Neural cell (in vitro differentiated cells): ENCODE results near the gene CACNA1A. TPM values are rescaled to one million over a fixed set of nuclear protein-coding genes. Genes with fewer than 3 reads are reported as not detected.

Source experiments
- H2AFZ ChIP-seq: fragments of 200-600, 300-800 bp; sonication (generic), shearing (Covaris generic); 2 replicates; pipeline ENCODE4 v1.6.0; 2014; ENCODE audit warnings: low read depth, mild to moderate bottlenecking, antibody characterized with exemption, low read length, moderate library complexity
- H3F3A ChIP-seq: fragments of 200-600 bp; shearing (Covaris generic); 2 replicates; pipeline ENCODE4 v1.6.1; 2016; ENCODE audit warnings: mild to moderate bottlenecking, moderate library complexity, mixed read lengths, antibody characterized with exemption, low read length; ENCODE audit not compliant: insufficient read depth, poor library complexity, severe bottlenecking
- H3K27ac ChIP-seq: fragments of 200-600, 300-800 bp; sonication (generic), shearing (Covaris generic); 2 replicates; pipeline ENCODE4 v1.5.1; 2014; ENCODE audit warnings: mild to moderate bottlenecking, low read length, moderate library complexity
- H3K27me3 ChIP-seq: fragments of 300-800, 200-600 bp; sonication (generic), shearing (Covaris generic); 2 replicates; pipeline ENCODE4 v1.6.0; 2014; ENCODE audit warnings: mild to moderate bottlenecking, low read depth, low read length, moderate library complexity; ENCODE audit not compliant: insufficient read depth
- H3K36me3 ChIP-seq: fragments of 300-800, 200-600 bp; sonication (generic), shearing (Covaris generic); 2 replicates; pipeline ENCODE4 v1.5.1; 2014; ENCODE audit warnings: mild to moderate bottlenecking, antibody characterized with exemption, low read length, moderate library complexity; ENCODE audit not compliant: insufficient read depth
- H3K4me2 ChIP-seq: fragments of 300-800, 200-600 bp; sonication (generic), shearing (Covaris generic); 2 replicates; pipeline ENCODE4 v1.6.0; 2014; ENCODE audit warnings: mild to moderate bottlenecking, low read length
- H3K4me3 ChIP-seq: fragments of 300-800, 200-600 bp; sonication (generic), shearing (Covaris generic); 2 replicates; pipeline ENCODE4 v1.5.1; 2014; ENCODE audit warnings: mild to moderate bottlenecking, low read length, moderate library complexity
- H3K79me2 ChIP-seq: fragments of 200-600 bp; shearing (Covaris generic); replicated peaks from 2 replicates; pipeline ENCODE4 v1.6.0; 2014; ENCODE audit warnings: mild to moderate bottlenecking, low read length, moderate library complexity; ENCODE audit not compliant: insufficient read depth
- H3K9ac ChIP-seq: fragments of 300-800, 200-600 bp; sonication (generic), shearing (Covaris generic); 2 replicates; pipeline ENCODE4 v1.6.1; 2016; ENCODE audit warnings: mild to moderate bottlenecking, low read length, mixed read lengths
- H3K9me2 ChIP-seq: fragments of 200-600 bp; shearing (Covaris generic); 2 replicates; pipeline ENCODE4 v1.6.1; 2016; ENCODE audit warnings: mild to moderate bottlenecking, low read length, mixed read lengths; ENCODE audit not compliant: insufficient read depth
- H3K9me3 ChIP-seq: fragments of 200-600, 300-800 bp; sonication (generic), shearing (Covaris generic); 2 replicates; pipeline ENCODE4 v1.6.1; 2016; ENCODE audit warnings: mild to moderate bottlenecking, mixed run types, low read length, moderate library complexity, mixed read lengths
- H4K20me1 ChIP-seq: fragments of 200-600 bp; shearing (Covaris generic); 2 replicates; pipeline ENCODE4 v1.6.1; 2016; ENCODE audit warnings: mild to moderate bottlenecking, mixed run types; ENCODE audit not compliant: insufficient read depth
- CTCF ChIP-seq: fragments of 450-650 bp; IDR thresholded peaks from 2 replicates; pipeline ENCODE4 v1.5.1; 2014; ENCODE audit warnings: antibody characterized with exemption, mild to moderate bottlenecking, moderate library complexity; ENCODE audit not compliant: poor library complexity, severe bottlenecking
- EP300 ChIP-seq: fragments of 450-650 bp; conservative IDR thresholded peaks from 2 replicates; pipeline ENCODE4 v1.6.1; 2014; ENCODE audit warnings: antibody characterized with exemption, mild to moderate bottlenecking, moderate library complexity; ENCODE audit not compliant: poor library complexity, severe bottlenecking
- EZH2 ChIP-seq: fragments of 200-600, 300-800 bp; shearing (Covaris generic), sonication (generic); IDR thresholded peaks from 2 replicates; pipeline ENCODE4 v1.6.1; 2014; ENCODE audit warnings: antibody characterized with exemption, low read length, borderline replicate concordance, mild to moderate bottlenecking; ENCODE audit not compliant: insufficient read depth, poor library complexity, severe bottlenecking
- MXI1 ChIP-seq: fragments of 450-650 bp; conservative IDR thresholded peaks from 2 replicates; pipeline ENCODE4 v1.6.1; 2014; ENCODE audit warnings: antibody characterized with exemption, mild to moderate bottlenecking; ENCODE audit not compliant: poor library complexity, severe bottlenecking
- POLR2AphosphoS5 ChIP-seq: IDR thresholded peaks from 2 replicates; pipeline ENCODE4 v1.6.1; 2012
- RAD21 ChIP-seq: fragments of 450-650 bp; conservative IDR thresholded peaks from 2 replicates; pipeline ENCODE4 v1.6.1; 2014; ENCODE audit warnings: antibody characterized with exemption, mild to moderate bottlenecking, moderate library complexity
- REST ChIP-seq: IDR thresholded peaks from 2 replicates; pipeline ENCODE4 v1.6.1; 2012; ENCODE audit warnings: borderline replicate concordance
- SMC3 ChIP-seq: fragments of 450-650 bp; conservative IDR thresholded peaks from 2 replicates; pipeline ENCODE4 v1.6.1; 2014; ENCODE audit warnings: antibody characterized with exemption, mild to moderate bottlenecking, moderate library complexity; ENCODE audit not compliant: poor library complexity
- TAF1 ChIP-seq: IDR thresholded peaks from 2 replicates; pipeline ENCODE4 v1.6.1; 2012; ENCODE audit warnings: low read depth
- polyA plus RNA-seq: library from polyadenylated mRNA; depleted of rRNA; stranded (reverse); fragments of >200 nt; gene quantifications from 2 replicates; pipeline ENCODE4 v1.2.3, GENCODE V29; 2014

CACNA1A gene
- polyA plus RNA-seq, 1 donor from 2014 or later = 6.9 TPM

DNA sequence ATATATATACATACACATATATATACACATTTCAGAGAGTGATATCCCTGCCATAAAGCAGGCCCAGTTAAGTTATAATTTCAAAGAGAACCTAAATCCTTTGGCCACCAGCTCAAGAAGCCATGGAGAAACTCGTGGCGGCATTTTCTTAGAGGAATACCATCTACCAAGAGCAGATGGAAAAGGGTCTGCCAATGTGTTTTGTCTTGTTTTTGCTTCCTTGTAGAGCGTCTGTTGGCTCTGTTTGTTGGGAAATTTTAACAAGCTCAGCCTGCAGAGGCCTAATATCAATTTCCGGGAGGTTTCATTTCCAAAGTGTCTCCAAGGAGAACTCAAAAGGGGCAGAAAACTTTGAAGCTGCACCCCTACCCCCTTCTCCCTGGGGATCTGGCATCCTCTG, 215.5 kb downstream of the CACNA1A start:
- H3K9ac ChIP-seq = no peak overlapping the region
- H3K27ac ChIP-seq = no peak overlapping the region

DNA sequence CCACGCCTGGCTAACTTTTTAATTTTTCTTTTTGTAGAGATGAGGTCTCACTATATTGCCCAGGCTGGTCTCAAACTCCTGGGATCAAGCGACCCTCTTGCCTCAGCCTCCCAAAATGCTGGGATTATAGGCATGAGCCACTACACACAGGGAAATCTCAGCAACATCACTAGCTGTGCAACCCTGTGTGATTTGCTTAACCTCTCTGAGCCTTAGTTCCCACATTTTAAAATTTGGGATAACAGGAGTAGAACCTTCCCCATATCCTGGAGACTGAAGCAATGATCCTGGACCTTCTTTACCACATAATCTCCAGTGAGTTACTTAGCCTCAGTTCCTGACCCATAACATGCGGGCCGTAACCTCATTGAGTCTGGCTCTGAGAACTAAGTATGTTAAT, 217.0 kb downstream of the CACNA1A start:
- H3K9ac ChIP-seq = no peak overlapping the region
- H3K4me3 ChIP-seq = no peak overlapping the region
- H4K20me1 ChIP-seq = no peaks in the 10 kb centered on the region
- no peaks in the 10 kb centered on the region for H3K27me3 ChIP-seq
- no peak overlapping the region for H3K27ac ChIP-seq
- H2AFZ ChIP-seq = no peak overlapping the region
- no peaks in the 10 kb centered on the region for H3K9me2 ChIP-seq
- no peaks in the 10 kb centered on the region for H3K9me3 ChIP-seq
- H3K79me2 ChIP-seq = no peaks in the 10 kb centered on the region
- peaks cover 4% of the 10 kb centered on the region for H3K36me3 ChIP-seq
- H3F3A ChIP-seq = no peaks in the 10 kb centered on the region
- no peak overlapping the region for H3K4me2 ChIP-seq
- TF ChIP-seq CTCF = no peak
- no peak for TF ChIP-seq EZH2
- TF ChIP-seq REST = no peak
- TF ChIP-seq SMC3 = no peak
- no peak for TF ChIP-seq RAD21
- TF ChIP-seq EP300 = no peak

More for the DNA sequence above, 215.5 kb downstream of the CACNA1A start:
- Histone ChIP-seq H3K4me2 (no peak overlapping the region), H3K9me3 (no peaks in the 10 kb centered on the region), H3K27me3 (no peaks in the 10 kb centered on the region), H3F3A (no peaks in the 10 kb centered on the region), H3K9me2 (no peaks in the 10 kb centered on the region), H3K4me3 (no peak overlapping the region), H3K79me2 (no peaks in the 10 kb centered on the region), H2AFZ (no peak overlapping the region), H3K36me3 (no peaks in the 10 kb centered on the region), H4K20me1 (no peaks in the 10 kb centered on the region)
- TF ChIP-seq EP300 = no peak
- no peak for TF ChIP-seq TAF1
- no peak for TF ChIP-seq MXI1
- TF ChIP-seq RAD21 = no peak
- TF ChIP-seq CTCF = no peak
- no peak for TF ChIP-seq SMC3
- TF ChIP-seq POLR2AphosphoS5 = no peak
- TF ChIP-seq REST = no peak
- TF ChIP-seq EZH2 = no peak
